Stimulated activated CD8-positive, alpha-beta memory T cell treated with anti-CD3 and anti-CD28 coated beads, Interleukin-12 subunit alpha, Interleukin-12 subunit beta, amount 100 ng/mL, for 24 hours (primary cell): ENCODE measurements around the gene ANO4.
"Not testable (repeated sequence)": the region's sequence is repeated elsewhere in the genome, so short reads cannot be mapped to it uniquely, and the experiment has no call there.

Experiments used
- DNase-seq: peaks from one replicate; pipeline ENCODE4 v3.0.0-alpha.2; 2020; ENCODE audit errors: extremely low read depth

The ANO4 gene

DNA sequence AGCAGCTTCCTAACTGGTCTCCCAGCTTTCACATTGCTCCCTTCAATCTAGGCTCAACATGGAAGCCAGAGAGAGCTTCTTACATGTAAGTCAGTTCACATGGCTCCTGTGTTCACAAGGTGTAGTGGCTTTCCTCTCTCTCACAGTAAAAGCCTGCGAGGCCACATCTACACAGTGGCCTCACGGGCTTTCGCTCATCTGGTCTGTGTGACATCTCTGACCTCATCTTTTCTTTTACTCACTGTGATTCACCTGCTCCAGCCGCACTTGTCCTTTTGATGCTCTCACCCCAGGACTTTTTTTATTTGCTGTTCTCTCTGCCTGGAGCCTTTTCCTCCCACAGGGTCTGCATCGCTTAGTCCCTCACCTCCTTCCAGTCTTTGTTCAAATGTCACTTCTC lies 293.3 kb downstream of the ANO4 start:
- DNase-seq, result no peak

DNA sequence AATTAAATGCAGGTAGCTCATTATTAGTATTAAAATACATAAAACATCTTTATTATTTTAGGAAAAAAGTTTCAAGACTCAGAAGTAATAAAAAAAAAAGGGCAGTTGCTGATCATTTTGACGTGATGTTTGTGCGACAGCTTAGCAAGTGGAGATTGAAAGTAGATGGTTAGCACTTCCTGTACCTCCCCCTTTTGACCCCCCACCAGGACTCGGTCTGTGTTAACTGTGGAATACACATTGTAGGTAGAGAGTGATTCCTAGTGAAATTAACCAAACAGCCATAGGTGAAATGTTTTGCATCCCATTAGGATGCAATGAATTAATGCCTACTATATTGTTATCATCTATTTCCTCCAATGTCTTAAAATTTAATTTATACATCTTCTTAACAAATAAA lies 294.7 kb downstream of the ANO4 start:
- no peak for DNase-seq

DNA sequence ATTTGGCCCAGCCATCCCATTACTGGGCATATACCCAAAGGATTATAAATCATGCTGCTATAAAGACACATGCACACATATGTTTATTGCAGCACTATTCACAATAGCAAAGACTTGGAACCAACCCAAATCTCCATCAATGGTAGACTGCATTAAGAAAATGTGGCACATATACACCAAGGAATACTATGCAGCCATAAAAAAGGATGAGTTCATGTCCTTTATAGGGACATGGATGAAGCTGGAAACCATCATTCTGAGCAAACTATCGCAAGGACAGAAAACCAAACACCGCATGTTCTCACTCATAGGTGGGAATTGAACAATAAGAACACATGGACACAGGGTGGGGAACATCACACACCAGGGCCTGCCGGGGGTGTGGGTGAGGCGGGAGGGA lies 295.6 kb downstream of the ANO4 start:
- not testable (repeated sequence) for DNase-seq

DNA sequence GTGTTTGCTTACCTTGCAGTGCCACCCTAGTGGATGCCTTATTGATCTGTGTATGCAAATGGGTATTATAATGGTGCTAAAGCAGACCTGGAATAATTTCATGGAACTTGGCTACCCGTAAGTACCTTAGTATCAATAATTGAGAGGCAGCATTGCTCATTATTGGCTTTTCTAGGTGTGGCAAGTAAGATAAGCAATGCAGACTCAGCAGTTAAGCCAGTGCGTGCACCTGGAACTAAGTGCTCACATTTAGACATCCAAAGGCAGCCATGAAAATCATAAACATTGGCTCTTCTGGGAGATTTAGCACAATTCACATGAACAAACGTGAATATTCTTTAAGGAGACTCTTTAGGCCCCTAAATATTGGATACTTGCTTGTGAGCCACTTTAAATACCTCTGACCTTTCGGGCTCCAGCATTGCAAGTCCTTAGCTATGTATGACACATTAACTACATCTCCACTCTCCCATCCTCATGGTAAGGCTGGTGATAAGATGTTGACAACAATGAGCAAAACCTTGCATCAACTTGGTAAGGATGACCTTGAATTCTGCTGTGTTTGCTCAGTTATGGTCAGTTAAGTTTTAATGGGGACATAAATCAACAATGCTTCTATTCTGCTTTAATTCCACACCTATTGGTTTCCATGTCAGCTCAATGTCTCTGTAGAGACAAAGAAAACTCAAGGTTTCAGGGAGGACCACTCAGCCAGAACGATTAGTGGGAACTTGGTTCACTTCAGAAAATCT lies 303.4 kb downstream of the ANO4 start:
- DNase-seq, result no peak

DNA sequence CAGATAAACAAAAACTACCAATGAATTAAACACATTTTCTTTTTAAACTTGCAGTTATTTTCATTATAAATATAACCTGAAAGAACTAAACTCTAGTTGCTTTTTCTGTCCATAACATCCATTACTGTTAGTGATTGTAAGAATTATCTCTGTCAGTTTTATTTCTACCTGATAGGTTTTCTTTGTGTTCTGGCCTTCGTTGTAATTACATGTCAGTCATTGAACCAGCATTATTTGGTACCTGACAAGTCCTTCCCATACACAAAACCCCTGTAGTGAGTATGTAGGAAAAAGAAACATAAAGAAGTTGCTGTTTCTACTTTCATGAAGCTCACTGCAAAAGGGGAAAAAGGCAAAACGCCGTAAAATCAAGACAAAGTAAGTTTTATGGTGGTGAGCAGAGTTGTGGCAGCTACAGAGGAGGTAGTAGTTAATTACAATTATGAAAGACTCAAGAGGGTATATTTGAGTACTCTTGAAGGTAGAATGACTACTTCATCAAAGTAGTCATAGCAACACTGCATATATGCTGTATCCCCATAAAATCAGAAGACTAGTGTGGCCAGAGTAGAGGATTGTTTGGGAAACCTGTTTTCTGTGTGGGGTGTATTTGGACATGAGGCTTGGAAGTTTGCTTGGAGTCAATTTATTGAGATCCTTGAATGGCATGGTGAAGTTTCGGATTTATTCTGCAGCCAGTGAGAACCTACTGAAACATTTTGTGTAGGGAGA lies 312.6 kb downstream of the ANO4 start:
- DNase-seq, result no peak

DNA sequence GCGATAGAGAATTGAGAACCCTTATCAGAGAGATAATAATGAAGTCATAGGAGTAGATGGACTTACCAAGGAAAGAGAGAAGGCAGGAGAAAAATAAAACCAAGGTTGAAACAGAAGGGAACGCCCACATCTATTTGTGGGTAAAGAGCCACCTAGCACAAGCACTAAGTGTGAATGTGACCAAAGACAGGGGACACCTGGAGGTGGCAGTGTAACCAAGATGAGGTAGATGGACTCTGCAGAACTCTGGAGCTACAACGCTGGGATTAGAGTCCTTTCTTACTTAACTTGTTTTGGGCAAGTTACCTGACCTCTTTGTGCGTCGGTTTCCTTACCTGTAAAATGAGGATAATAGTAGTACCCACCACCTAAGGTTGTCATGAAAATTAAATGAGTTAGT lies 313.6 kb downstream of the ANO4 start:
- DNase-seq, result no peak

DNA sequence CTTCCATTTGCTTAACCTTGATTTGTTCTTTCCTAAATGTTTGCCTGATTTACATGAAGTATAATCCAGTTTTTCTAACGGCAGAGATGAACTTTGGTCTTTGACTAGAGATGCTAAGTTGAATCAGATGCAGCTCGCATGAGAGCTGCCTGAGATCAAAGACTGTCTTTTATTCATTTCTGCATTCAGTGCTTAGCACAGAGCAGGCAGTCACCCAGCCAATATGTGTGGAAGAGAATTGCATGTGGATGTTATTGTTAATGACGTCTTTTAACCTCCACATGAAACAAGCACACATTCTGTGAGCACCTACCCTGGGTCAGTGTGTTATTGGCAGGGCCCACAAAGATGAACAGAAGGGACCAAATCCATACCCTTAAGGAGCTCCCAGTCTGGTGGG lies 316.3 kb downstream of the ANO4 start:
- no peak for DNase-seq

DNA sequence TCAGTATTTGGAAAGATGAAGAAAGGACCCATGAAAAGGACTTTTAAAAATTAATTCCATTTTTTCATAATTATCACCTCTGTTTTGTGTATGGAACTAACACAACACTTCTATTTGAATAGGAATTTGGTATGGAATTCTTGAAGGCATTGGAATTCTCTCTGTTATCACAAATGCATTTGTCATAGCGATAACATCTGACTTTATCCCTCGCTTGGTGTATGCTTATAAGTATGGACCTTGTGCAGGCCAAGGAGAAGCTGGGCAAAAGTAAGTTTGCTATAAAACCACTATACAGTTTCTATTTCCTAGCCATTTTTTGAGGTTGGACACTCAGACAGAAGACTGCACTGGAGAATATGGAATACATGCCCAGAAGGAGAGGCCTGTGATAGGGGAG lies 316.9 kb downstream of the ANO4 start:
- DNase-seq, result no peak

DNA sequence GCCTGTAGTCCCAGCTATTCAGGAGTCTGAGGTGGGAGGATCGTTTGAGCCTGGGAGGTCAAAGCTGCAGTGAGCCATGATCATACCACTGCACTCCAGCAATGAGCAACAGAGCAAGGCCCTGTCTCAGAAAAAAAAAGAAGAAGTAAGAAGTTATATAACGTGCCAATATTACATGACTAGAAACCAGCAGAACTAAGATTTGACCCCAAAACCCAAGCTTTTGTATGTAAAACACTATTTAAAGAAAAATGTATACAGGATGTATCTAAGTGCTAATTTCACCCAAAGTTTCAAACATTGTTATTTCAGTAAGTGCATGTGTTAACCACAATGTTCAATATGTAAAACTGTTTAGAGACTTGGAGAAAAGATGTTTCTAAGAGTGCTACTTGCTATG lies 320.8 kb downstream of the ANO4 start:
- DNase-seq, result no peak

DNA sequence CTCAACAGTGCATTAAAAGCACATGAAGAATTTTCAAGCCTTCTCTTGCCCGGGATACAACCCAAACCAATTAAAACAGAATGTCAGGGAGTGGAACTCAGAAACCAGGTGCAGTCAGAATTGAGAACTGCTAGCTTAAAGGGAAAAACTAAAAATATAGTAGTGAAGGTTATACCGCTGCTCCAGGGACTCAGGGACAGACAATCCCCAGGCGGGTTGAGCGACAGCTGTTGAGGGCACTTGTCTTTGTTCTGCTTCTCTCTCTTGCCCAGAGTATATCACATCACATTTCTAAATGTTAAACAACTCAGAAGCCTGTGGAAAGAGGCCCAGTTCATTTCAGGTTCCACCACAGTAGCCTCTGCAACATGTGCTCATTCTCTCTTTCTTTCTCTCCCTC lies 322.3 kb downstream of the ANO4 start:
- no peak for DNase-seq

DNA sequence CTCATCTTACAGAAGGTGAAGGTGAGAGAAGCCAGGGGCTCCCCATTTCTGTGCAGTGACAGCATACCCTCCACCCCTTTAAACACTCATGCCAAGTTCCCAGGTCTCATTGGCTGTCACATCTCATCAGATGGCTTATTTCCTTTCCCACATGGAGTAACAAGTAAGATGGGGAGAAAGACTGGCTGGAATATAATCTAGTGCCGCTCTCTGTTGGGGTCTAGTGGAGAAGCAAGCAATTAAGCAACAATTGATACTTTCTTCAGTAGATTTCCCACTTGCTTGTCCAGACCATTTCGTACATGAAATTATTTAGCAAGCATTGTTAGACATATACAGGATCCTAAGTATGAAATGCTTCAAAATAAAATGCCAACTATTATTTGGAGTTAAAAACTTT lies 323.3 kb downstream of the ANO4 start:
- DNase-seq, result no peak

DNA sequence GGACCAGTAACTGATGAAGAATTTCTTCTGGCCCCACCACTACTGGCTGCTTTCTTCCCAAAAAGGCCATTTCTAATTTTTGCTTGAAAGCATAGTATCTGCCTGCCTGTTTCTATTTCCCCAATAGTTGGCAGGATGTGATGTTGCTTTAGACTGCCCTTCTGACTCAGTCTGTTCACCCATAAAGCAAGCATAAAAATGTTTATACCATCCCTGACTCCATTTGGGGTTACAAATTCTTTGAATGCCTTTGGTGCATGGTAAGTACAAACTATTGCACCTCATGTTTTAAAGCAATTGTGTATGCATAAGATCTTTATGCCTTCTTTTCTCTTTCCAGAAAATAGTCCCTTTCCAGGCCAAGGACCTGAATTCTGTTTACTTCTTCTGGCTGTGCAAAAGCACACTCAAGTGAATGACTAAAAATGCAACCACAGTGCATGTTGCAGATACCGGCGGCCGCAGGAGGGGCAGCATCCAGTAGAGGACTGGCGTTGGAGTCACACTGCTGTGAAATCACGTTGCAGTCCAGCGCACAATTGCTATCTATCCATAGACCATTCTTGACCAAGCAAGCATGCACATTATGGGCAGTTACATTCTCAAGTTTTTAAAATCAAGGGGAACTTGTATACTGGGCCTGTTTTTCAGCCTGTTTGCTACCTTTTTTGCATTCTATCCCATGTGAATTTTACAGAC lies 333.1 kb downstream of the ANO4 start:
- no peak for DNase-seq

DNA sequence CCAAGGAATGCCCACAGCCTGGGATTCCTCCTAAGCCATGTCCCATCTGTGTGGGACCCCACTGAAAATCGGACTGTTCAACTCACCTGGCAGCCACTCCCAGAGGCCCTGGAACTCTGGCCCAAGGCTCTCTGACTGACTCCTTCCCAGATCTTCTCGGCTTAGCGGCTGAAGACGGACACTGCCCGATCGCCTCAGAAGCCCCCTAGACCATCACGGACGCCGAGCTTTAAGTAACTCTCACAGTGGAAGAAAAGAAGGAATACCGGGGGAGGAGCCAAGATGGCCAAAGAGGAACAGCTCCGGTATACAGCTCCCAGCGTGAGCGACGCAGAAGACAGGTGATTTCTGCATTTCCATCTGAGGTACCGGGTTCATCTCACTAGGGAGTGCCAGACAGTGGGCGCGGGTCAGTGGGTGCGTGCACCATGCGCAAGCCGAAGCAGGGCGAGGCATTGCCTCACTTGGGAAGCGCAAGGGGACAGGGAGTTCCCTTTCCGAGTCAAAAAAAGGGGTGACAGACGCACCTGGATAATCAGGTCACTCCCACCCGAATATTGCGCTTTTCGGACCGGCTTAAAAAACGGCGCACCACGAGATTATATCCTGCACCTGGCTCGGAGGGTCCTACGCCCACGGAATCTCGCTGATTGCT lies 351.3 kb downstream of the ANO4 start:
- not testable (repeated sequence) for DNase-seq

DNA sequence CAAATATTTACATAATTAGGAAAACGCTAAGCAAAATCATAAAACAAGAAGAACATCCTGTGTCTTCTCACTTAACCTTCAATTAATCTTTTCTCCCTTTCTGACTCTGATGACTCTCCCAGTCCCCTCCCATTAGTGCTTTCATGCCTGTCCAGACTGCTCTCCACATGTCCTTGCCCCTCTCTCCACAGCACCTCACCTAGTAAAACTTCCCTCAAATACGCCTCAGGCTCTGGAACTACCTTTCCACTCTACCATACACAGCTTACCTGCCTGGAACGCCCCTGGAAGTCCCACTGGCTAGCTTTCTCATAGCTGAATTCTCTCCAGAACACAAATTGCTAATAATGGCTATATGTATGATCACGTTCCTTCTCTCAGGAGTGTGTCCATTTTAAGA lies 370.7 kb downstream of the ANO4 start:
- DNase-seq, result no peak

DNA sequence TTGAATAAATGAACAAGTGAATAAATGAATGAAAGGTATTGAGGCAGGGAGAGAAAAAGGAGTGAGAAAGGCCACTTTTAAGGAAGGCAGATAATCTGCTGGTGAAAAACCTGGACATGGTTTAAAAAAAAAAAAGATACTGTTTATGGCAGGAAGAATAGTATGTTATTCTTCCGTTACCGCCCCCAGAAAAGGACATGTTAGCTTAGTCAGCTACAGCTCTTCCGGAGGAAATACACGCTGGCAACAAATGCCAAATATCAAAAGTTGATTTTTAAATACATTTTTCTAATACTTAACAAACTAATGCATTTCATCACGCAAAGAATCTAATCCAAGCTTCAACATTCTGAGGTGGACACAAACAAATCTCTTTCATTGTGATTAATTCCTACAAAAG lies 372.3 kb downstream of the ANO4 start:
- no peak for DNase-seq

DNA sequence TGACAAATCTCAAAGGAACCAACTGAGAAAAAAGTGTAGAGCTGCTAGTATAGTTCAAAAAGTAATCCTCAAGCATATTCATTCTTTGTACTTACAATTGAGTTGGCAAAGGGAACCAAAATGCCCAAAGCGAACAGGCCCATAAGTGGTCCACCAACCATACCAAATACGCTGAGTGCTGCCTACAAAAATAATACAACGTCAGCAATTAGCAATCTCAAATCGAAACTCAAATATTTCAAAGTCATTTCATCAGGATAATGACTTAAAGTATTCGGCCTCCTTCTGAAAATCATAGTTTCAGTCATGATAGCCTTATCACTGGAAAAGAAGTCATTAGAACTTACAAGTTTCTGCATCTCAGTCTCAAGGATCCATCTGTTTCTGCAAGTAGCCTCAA lies 373.4 kb downstream of the ANO4 start:
- DNase-seq, result no peak

DNA sequence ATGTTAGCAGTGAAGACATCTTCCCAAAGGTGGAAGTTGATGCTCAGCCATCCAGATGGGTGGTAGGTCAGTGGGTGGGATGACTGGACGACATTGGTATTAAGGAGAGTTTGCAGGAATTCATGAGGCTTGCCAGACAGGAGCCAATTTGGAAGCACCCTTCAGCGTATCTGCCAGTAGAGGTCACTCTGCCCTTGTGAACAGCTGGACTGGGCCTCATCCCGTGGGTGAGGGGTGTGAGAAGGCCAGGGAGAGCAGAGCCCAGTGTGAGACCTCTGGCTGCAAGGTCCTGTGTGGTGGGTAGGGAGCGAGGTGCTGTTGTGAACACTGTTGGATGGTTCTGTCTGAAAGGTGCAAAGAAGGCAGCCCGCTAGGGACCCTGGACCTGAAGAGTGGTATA lies 377.7 kb downstream of the ANO4 start:
- no peak for DNase-seq

DNA sequence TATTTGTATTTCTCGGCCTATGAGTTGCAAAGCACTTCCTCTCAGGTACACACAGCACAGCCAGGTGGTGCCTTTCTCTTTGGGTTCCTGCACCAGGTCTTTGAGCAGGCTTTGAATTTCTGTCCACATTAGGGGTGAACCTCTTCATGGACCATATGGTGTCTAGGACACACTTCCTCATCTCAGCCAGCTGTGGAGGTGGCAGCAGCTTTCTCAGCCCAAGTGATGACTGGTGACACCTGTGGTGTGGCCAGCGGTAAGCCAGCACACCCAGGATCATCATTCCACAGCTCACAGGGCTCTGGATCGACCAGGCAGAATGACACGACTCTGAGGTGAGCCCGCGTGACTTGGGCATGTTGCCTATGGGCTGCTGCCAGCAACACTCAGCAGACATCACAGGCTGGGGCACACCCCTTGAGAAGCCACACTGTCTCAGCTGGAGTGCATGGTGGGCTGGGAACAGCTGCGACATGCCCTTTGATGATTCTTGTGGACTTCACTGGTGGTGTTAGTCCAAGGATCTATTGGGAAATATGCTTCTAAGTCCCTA lies 378.7 kb downstream of the ANO4 start:
- DNase-seq, result no peak

DNA sequence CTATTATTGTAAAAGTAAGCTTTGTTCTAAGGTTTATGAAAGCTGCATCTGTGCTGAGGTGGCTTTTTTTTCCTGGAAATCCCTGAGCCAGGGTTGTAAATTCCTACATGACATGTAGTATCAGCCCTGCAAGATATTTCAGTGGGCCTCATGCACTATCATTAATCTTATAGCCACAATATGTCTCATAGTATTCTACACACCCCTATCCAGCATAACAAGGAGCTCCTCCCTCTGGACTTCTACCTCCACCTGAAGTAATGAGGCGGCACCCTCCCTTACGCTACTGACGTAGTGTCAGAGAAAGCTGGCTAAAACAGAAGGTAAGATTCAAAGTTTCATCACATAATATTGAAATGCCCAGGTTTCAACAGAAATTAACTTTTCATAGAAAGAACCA lies 380.0 kb downstream of the ANO4 start:
- no peak for DNase-seq
